Hippocampal formation (tissue), 2 donors: Measurements from ENCODE around the gene STXBP5L.
"Not testable (repeated sequence)": the region's sequence is repeated elsewhere in the genome, so short reads cannot be mapped to it uniquely, and the experiment has no call there.

Source experiments
- DNase-seq, 2 donors: peaks; one replicate each; lab custom pipeline; 2025; lab: John Stamatoyannopoulos, UW

STXBP5L gene

DNA sequence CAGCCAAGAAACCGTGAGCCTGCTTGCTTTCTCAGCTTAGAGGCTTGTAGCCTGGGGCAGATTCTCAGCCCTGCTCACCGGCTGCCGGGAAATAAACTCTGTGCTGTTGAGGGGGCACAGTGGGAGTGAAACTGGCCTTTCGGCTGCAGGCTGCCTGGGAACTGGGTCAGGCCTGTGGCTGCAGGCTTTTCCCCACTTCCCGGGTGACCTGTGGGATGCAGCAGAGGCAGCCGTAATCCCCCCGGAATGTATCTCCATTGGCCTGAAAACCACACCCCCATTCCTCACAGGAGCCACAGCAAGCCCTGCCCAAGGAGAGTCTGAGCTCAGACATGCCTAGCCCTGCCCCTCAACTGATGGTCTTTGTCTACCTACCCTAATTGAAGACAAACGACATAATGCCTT lies 110.9 kb downstream of the STXBP5L start:
- no peak for DNase-seq

DNA sequence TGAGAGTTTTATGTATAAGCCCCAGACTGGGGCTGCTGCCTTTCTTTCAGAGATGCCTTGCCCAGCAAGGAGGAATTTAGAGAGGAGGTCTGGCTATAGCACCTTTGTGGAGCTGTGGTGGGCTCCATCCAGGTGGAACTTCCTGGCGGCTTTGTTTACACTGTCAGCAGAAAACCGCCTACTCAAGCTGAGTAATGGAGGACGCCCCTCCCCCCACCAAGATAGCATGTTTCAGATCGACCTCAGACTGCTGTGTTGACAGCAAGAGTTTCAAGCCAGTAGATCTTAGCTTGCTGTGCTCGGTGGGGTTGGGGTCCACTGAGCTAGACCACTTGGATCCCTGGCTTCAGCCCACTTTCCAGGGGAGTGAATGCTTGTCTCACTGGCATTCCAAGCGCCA lies 155.6 kb downstream of the STXBP5L start:
- no peak for DNase-seq

DNA sequence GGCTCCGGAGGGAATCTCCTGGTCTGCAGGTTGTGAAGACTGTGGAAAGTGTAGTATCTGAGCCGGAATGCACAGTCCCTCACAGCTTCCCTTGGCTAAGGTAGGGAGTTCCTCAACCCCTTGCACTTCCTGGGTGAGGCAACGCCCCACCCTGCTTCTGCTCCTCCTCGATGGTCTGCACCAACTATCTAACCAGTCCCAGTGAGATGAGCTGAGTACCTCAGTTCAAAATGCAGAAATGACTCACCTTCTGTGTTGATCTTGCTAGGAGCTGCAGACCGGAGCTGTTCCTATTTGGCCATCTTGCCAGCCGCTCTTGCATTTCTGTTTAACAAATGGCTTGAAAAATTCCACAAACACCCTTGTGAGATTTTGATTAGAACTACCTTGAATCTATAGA lies 156.1 kb downstream of the STXBP5L start:
- no peak for DNase-seq

DNA sequence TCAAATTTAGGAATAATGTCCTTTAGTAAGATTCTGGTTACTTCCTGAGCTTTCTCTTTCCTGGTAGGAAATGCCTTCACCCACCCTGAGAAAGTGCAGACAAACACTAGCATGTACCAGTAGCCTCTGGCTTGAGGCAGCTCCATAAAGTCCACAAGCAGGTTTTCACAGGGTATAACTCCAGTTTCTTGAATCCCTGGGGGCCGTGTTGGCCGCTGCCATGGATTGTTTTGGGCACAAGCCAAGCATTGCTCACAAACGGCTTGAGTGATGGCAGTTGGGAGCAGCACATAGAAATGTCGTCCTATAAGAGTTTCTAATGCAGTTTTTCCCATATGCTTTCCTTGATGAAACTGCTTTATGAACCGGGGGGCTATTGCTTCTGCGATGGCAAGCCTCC lies 164.1 kb downstream of the STXBP5L start:
- DNase-seq, result no peak

DNA sequence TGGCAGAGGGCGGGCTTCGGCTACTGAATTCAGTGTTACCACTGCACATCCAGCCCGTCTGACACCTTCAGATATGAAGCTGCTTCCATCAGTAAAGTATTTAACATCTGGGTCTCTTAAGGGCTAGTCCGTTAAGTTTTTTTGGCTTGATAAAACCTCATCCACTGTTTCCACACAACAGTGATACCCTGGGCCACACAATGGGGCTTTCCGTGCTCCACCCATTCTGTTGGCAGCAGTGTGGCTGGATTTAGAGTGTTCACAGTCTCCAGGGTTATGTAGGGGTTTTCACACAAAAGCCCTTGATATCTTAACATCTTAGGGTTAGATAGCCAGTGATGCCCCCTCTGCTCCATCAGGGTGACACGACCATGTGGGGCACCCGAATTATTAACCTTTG lies 165.0 kb downstream of the STXBP5L start:
- no peak for DNase-seq

DNA sequence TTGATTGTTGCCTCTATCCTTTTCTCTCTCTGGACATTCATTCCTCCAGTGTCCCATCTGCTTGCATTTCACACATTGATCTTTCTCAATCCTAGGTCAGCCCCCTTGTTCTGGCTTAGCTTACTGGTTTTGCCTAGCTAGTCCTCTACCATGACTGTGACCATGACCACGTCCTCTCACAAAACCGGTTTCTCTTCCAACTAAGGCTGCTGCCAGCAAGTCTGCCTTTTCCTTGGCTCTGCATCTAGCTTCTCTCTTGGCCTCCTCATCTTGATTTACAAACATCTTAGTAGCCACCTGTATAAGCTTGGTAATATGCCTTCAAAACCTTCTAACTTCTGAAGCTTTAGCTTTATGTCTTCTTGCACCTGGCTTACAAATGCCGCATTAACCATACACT lies 167.2 kb downstream of the STXBP5L start:
- DNase-seq, result no peak

DNA sequence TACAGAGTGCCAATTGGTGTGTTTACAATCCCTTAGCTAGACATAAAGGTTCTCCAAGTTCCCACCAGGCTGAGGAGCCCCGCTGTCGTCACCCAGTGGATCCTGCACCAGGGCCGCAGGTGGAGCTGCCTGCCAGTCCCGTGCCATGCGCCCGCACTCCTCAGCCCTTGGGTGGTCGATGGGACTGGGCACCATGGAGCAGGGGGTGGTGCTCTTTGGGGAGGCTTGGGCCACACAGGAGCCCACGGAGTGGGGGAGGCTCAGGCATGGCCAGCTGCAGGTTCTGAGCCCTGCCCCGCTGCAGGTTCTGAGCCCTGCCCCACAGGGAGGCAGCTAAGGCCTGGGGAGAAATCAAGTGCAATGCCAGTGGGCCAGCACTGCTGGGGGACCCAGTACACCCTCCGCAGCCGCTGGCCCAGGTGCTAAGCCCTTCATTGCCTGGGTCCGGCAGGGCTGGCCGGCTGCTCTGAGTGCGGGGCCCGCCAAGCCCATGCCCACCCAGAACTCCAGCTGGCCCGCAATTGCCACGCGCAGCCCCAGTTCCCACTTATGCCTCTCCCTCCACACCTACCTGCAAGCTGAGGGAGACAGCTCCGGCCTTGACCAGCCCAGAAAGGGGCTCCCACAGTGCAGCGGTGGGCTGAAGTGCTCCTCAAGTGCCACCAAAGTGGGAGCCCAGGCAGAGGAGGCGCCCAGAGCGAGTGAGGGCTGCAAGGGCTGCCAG lies 170.5 kb downstream of the STXBP5L start:
- DNase-seq, result not testable (repeated sequence)

DNA sequence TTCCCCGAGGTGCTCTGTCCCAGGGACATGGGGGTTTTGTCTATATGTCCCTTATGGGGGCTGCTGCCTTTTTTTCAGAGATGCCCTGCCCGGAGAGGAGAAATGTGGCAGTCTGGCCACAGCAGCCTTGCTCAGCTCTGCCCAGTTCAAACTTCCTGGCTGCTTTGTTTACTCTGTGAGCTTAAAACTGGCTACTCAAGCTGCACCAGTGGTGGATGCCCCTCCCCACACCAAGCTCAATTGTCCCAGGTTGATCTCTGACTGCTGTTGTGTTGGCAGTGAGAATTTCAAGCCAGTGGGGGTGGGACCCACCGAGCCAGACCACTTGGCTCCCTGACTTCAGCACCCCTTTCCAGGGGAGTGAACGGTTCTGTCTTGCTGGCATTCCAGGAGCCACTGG lies 188.9 kb downstream of the STXBP5L start:
- DNase-seq, result no peak

DNA sequence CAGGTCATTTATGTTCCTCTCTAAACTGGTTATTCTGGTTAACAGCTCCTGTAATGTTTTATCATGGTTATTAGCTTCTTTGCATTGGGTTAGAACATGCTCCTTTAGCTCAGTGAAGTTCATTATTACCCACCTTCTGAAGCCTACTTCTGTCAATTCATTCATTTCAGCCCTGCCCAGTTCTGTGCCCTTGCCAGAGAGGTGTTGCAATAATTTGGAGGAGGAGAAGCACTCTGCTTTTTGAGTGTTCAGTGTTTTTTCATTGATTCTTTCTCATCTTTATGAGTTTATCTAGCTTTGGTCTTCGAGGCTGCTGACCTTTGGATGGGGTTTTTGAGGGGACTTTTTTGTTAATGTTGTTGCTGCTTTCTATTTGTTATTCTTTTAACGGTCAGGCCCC lies 203.1 kb downstream of the STXBP5L start:
- not testable (repeated sequence) for DNase-seq

DNA sequence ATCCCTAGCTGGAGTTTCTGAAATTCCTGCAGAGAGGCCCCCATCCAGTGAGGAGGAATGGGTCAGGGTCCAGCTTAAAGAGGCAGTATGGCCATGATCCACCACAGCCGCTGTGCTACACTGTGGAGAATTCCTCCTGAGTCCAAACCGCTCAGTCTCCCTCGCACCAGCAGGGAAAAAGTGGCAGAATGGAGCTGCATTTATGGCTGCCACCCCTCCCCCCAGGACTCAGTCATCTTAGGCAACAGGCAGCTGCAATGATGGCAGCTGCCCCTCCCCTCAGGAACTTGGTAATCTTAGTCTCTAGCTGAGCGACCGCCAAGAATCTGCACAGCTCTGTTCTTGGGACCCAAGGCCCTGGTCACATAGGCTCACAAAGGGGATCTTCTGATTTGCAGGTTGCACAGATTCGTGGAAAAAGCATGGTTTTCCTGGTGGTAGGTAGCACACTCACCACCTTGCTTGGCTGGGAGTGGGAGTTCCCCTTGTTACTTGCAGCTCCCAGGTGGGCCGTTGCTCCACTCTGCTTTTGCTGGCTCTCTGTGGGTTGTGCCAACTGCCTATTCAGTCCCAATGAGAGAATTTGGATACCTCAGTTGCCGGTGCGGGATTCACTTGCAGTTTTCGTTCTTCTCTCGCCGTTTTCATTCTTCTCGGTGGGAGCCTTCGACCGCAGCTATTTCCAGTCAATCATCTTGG lies 204.1 kb downstream of the STXBP5L start:
- DNase-seq, result no peak

DNA sequence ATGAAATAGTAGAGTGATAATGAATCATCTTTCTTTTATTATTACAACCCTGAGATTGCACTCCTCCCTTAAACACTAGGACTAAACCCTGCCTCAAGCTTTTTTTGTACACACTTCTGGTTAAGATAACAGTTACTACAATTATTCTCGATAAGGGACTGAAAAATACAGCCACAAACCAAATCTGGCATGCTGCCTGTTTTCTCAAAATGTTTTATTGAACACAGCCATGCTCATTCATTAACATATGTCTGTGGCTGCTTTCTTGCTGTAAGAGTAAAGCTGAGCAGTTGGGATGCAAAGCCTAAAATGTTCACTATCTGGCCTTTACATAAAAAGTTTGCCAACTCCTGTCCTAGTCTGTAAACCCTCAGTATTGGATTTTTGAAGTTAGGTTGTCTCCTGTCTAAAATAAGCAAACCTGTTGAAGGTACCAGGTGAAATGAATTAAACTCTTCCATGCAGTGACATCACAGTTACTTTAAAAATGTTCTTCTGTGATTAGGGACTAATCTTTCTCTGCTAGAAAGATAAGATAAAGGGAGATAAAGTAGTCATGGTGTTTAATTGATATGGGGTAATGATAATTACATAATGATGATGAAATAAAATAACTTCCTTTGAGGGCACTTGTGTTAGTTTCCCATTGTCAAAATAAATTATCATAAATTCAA lies 218.2 kb downstream of the STXBP5L start:
- no peak for DNase-seq

DNA sequence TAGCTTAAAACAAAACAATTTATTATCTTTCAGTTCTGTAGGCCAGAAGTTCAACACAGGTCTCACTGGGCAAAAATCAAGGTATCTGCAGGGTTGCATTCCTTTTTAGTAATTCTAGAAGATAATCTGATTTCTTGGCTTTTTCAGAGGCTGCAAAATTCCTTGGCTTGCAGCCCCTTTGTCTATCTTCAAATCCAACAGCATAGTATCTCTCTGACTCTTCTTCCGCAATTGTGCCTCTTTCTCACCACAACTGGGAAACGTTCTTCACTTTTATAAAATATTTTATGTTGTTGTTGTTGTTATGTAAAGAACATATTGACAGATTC lies 218.7 kb downstream of the STXBP5L start:
- no peak for DNase-seq

DNA sequence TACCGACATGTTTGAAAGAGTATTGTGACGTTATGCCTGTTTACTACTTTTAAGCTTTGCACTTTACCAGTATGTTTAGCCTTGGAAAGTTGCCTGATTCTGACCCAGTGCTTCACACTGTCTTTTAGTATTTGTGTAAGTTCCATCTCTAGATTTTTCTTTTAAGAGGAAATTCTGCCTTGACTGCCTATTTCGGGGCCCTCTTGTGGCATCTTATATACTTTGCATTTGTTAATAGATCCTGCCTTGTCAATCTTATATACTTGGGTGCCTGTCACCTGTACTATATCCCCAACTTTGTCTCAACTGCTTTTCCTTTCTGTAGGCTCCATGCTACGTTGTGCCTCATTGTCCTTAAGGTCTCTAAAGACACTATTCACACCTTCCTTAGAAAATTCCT lies 244.6 kb downstream of the STXBP5L start:
- DNase-seq, result no peak

DNA sequence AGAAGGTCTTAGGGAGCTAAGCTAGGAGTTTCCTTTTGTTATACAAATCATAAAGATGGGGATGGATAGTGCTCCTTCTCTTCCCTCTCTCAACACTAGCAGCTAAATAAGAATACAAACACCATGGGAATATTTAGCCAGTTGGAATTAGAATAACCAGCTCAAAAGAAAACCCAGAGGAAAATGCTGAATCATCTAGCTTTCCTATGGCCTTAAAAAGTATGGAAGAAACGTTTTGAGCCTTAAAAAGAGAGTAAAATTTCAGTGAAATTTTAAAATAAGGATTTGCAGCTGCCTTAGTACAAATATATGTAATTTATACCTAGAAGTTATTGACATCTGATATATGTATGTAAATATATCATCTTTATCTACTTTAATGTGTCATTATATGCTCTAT lies 245.8 kb downstream of the STXBP5L start:
- DNase-seq, result no peak

DNA sequence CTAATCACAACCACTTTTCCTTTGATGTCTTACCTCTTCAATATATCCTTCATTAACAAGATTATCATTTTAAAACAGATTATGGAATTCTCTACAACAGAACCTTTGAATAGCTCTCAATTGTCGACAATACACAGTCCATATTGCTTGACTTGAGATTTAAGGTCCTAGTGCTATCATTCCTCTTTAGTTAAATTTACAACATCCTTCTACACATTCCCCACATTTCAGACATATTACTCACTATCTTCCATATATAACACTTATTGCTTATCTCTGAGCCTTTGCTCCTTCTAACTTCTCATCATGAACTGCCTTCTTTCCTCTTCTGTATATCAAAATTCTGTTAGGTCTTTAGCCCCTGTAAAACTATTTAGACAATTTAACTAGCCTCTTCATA lies 247.0 kb downstream of the STXBP5L start:
- DNase-seq, result no peak

DNA sequence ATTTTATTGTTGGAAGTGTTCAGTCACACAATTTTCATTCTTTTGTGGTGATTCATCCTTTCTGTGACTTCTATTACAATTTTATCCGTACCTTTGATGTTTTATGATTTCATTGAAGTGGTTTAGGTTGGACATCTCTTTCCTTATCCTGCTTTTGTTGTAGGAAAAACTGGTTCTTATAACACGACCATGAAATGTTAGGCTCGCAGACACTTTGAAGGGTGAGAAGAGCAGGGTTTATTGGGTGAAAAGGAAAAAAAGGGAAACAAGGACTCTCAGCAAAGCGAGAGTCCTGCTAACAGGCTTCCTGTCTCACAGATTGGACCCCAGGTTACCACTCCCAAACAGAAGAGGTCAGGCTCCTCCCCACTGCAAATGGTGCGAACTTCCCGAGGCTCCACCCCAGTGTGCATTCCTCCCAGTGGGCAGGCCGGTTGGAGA lies 257.4 kb downstream of the STXBP5L start:
- no peak for DNase-seq

DNA sequence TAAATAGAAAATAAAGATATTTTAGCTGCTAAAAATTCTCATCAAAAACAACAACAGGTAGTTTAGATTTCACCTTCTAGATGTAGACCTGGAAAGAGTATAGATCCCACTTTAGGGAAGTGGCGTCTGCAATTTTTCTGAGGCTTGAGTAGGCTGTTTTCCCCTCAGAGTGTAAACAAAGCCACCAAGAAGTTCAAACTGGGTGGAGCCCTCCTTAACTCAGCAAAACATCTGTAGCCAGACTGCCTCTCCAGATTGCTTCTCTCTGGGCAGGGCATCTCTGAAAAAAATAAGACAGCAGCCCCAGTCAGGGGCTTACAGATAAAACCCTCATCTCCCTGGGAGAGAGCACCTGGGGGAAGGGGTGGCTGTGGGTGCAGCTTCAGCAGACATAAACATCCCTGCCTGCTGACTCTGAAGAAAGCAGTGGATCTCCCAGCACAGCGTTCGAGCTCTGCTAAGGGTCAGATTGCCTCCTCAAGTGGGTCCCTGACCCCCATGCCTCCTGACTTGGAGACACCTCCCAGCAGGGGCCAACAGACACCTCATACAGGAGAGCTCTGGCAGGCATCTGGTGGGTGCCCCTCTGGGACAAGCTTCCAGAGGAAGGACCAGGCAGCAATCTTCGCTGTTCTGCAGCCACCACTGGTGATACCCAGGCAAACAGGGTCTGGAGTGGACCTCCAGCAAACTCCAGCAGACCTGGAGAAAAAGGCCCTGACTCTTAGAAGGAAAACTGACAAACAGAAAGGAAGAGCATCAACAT lies 259.6 kb downstream of the STXBP5L start:
- no peak for DNase-seq

DNA sequence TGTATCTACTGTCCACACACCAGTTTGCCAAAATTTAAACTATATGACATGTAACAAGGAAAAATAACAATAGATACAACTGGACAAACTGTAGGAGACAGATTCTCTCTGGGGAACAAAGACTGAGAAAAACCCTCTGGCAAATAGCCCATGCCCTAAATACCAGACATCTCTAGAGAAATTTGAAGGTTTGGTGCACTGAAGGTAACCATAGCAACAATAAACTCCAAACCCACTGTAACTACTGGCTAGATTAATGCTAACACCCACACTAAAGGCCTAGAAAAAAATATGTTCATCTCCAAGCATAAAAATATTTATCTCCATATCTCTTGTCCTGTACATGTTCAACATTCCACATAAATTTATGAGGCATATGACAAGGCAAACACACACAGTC lies 267.1 kb downstream of the STXBP5L start:
- DNase-seq, result no peak

DNA sequence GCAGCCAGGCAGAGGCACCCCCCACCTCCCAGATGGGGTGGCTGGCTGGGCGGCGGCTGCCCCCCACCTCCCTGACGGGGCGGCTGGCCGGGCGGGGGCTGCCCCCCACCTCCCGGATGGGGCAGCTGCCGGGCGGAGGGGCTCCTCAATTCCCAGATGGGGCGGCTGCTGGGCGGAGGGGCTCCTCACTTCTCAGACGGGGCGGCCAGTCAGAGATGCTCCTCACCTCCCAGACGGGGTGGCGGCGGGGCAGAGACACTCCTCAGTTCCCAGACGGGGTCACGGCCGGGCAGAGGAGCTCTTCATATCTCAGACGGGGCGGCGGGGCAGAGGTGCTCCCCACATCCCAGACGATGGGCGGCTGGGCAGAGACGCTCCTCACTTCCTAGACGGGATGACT lies 282.6 kb downstream of the STXBP5L start:
- DNase-seq, result not testable (repeated sequence)

DNA sequence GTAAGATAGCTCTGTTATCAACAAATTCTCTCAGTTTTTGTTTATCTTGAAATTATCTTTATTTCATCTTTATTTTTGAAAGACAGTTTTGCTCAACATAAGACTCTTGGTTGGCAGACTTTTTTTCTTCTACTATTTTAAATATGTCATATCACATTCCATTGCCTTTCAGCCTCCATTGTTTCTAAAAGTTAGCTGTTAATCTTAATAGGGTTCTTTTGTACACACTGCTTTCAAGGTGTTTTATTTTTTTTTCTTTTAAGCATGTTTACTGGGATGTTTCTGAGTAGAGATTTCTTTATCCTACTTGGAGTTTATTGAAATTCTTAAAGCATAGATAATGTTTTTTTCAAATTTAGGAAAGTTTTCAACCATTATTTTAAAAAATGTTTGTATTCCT lies 294.6 kb downstream of the STXBP5L start:
- no peak for DNase-seq

DNA sequence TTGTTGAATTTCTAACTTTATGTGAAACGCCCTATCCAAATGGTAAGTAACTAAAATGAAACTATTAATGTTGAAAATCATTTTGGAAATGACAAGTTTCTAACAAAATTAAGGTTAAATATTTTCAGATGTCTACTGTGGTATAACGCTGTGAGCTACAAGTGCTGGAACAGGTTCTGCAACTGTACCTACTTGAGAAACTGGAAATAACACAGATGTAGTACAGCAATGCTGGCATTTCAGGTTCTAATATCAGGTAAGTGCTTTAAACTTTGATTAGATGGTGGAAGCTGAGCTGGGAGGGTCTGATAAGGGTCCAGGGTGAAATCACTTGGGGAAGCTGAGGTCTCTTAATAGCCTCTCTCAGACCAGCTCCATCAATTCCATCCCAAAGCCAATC lies 315.1 kb downstream of the STXBP5L start:
- DNase-seq, result no peak

DNA sequence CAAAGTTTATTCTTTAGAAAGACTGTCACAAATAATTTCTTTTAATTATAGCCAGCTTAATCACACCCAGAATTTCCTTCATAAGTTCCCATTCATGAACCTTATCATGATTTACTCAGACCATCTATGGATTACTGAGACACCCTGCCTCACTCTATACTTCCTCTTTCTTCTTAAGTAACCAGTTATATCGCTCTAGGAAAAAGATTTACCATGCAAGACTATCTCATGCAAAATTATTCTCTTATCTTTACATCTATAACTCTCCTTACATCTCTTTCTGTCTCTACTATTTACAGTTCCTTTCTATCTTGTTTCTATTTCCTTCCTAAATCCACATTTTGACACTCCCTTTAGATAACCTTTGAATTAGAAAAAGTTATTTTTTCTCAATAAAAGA lies 321.0 kb downstream of the STXBP5L start:
- DNase-seq, result no peak

DNA sequence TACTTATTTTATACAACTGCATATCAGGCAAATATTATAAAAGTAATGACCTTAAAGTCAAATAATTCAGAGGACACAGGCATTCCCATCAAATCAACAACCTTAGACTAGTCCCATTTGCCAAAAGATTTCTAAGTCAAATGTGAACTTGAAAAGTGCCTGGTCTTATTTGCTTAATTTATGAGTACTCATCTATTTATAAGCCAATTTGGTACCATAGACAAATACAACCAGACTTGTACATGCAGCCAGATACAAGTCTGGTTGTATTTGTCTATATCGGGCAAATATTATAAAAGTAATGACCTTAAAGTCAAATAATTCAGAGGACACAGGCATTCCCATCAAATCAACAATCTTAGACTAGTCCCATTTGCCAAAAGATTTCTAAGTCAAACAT lies 322.2 kb downstream of the STXBP5L start:
- DNase-seq, result not testable (repeated sequence)
